Measurements from ENCODE around the gene BUB1.

DNA sequence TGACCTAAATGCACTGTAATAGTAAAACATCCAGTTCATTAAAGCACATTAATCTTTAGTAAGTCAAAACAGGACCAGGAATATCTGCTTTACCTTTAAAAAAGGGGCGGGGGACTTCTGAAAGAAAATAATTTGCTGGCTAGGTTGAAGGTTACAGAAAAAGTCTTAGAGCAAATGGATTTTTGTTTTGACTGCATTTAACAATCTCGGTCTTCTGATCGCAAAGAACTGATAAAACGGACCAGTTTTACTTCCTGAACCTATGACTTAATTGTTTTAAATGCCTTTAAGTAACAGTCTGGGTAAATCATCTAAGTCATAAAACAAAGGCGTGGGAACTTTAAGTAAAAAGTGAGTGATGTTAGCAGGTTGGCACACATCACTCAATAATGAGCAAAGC, 783 bp downstream of the BUB1 start:
- TF ChIP-seq CTCF (IDR thresholded peaks at IDR 0.05 in 8 of 11, conservative IDR thresholded peaks at IDR 0.05 in 3 of 11), result no peak
- TF ChIP-seq POLR2A (IDR thresholded peaks at IDR 0.05), result no peak
